Transverse colon (tissue), 4 donors: ENCODE measurements around the gene CCN5. TPM values are rescaled to one million over a fixed set of nuclear protein-coding genes. Genes with fewer than 3 reads are reported as not detected.

ENCODE experiments used
- DNase-seq: peaks from one replicate; pipeline ENCODE4 v3.0.0-alpha.2; 2019
- H3K27ac ChIP-seq, 4 donors: fragments of 200-600 bp; sonication (generic); 2 replicates each; pipeline ENCODE4 v1.5.1; 2016 to 2018; ENCODE audit warnings: inconsistent platforms in 4 of 4
- H3K27me3 ChIP-seq: fragments of 200-600 bp; sonication (generic); 2 replicates; pipeline ENCODE4 v1.5.1; 2017; ENCODE audit warnings: inconsistent platforms
- H3K36me3 ChIP-seq, 4 donors: fragments of 200-600 bp; sonication (generic); 2 replicates each; pipeline ENCODE4 v1.5.1; 2017 to 2019; ENCODE audit warnings: inconsistent platforms in 4 of 4
- H3K4me1 ChIP-seq, 4 donors: fragments of 200-600 bp; sonication (generic); 2 replicates each; pipeline ENCODE4 v1.5.1; 2017 to 2020; ENCODE audit warnings: inconsistent platforms in 4 of 4
- H3K4me3 ChIP-seq, 4 donors: fragments of 200-600 bp; sonication (generic); 1 replicate in 1 of 4; 2 replicates in 3 of 4; pipeline versions ENCODE4 v1.5.1 to v1.6.1; 2017 to 2019; ENCODE audit warnings: inconsistent platforms in 4 of 4
- H3K9me3 ChIP-seq, 2 donors: fragments of 200-600 bp; sonication (generic); 2 replicates each; pipeline ENCODE4 v1.5.1; 2017 to 2019; ENCODE audit warnings: inconsistent platforms in 2 of 2
- EP300 ChIP-seq: sonication (generic); formaldehyde crosslinking; IDR thresholded peaks from one replicate; pipeline ENCODE4 v1.6.1; 2017; ENCODE audit warnings: antibody characterized with exemption, low read depth
- POLR2A ChIP-seq: fragments of 450-650 bp; IDR thresholded peaks from one replicate; pipeline ENCODE4 v1.6.1; 2016; ENCODE audit warnings: antibody characterized with exemption, mild to moderate bottlenecking, moderate library complexity
- POLR2AphosphoS5 ChIP-seq, 3 donors: sonication (generic); formaldehyde crosslinking; IDR thresholded peaks; one replicate each; pipeline ENCODE4 v1.6.1; 2016; ENCODE audit warnings: antibody characterized with exemption in 3 of 3
- WGBS, 2 donors: methylation state at CpG; one replicate each; pipeline ENCODE4 v1.1.5; 2018; ENCODE audit warnings: low coverage in 1 of 2; 5-methylcytosine and 5-hydroxymethylcytosine counted together
- in situ Hi-C, 4 donors: fragments of 200-750 bp; cut with MboI; loops; one replicate each; pipeline versions ENCODE4 v1.15.0 to v1.15.1; 2017; ENCODE audit warnings: low sequenced_read_pairs in 3 of 4, low pct_ligation_motif_present in 1 of 4, low pct_unique_long_range_greater_than_20kb in 1 of 4
- intact Hi-C: fragments of 100-400 bp; cut with DNase I; formaldehyde crosslinking; loops from one replicate; pipeline ENCODE4 v1.15.1; 2023; ENCODE audit warnings: low total_unique reads
- total RNA-seq, 4 donors: library from RNA; depleted of rRNA; stranded (reverse); fragments of >200 nt; gene quantifications; one replicate each; pipeline ENCODE4 v1.1.0, GENCODE V29; 2016
- TF ChIP-seq, protein P1 (sequence below), 5 experiments: fragments of 200-600 bp in 3 of 5; fragments of 450-650 bp in 2 of 5; sonication (generic) in 3 of 5; IDR thresholded peaks; 1 replicate in 2 of 5; 2 replicates in 3 of 5; pipeline ENCODE4 v1.5.1; 2016 to 2017; ENCODE audit warnings: antibody characterized with exemption in 5 of 5, inconsistent platforms in 3 of 5, mild to moderate bottlenecking in 2 of 5, moderate library complexity in 1 of 5

Gene CCN5
- total RNA-seq, 4 donors from 2014 or later, result 9.5 to 20.6 (median 15.9) TPM

GRCh38 chr20:44765091-44765490 is 49.9 kb downstream of the CCN5 start:
- Histone ChIP-seq H3K27me3 (peaks cover 5% of the 10 kb centered on the region), H3K36me3 (no peaks in the 10 kb centered on the region), H3K27ac (no peak overlapping the region), H3K4me1 (no peaks in the 10 kb centered on the region), H3K9me3 (no peaks in the 10 kb centered on the region), H3K4me3 (no peak overlapping the region)
- TF ChIP-seq POLR2A (no peak), EP300 (no peak), POLR2AphosphoS5 (IDR thresholded peaks at IDR 0.05) (no peak)
- TF ChIP-seq, protein P1, sequence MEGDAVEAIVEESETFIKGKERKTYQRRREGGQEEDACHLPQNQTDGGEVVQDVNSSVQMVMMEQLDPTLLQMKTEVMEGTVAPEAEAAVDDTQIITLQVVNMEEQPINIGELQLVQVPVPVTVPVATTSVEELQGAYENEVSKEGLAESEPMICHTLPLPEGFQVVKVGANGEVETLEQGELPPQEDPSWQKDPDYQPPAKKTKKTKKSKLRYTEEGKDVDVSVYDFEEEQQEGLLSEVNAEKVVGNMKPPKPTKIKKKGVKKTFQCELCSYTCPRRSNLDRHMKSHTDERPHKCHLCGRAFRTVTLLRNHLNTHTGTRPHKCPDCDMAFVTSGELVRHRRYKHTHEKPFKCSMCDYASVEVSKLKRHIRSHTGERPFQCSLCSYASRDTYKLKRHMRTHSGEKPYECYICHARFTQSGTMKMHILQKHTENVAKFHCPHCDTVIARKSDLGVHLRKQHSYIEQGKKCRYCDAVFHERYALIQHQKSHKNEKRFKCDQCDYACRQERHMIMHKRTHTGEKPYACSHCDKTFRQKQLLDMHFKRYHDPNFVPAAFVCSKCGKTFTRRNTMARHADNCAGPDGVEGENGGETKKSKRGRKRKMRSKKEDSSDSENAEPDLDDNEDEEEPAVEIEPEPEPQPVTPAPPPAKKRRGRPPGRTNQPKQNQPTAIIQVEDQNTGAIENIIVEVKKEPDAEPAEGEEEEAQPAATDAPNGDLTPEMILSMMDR (IDR thresholded peaks at IDR 0.05), result no peak
- in situ Hi-C loops, result no loop called here
- intact Hi-C loops, result no loop called here
- DNase-seq, result no peak
- 53 to 70% methylated on average over 2 to 4 of the region's 4 CpGs for WGBS, 2 donors

GRCh38 chr20:44765701-44766347 is 50.7 kb downstream of the CCN5 start:
- H3K4me3 ChIP-seq, result no peak overlapping the region
- no peaks in the 10 kb centered on the region for H3K9me3 ChIP-seq
- intact Hi-C loops (no loop called here), in situ Hi-C loops (no loop called here)
- H3K27me3 ChIP-seq, result peaks cover 8% of the 10 kb centered on the region
- DNase-seq, result no peak
- TF ChIP-seq EP300 (no peak), POLR2A (no peak), POLR2AphosphoS5 (IDR thresholded peaks at IDR 0.05) (no peak)
- TF ChIP-seq, protein P1 (IDR thresholded peaks at IDR 0.05), result no peak
- H3K36me3 ChIP-seq, result no peaks in the 10 kb centered on the region
- H3K27ac ChIP-seq, result no peak overlapping the region
- WGBS, 2 donors, result 11 to 44% methylated on average over 3 to 7 of the region's 7 CpGs
- no peaks in the 10 kb centered on the region for H3K4me1 ChIP-seq

- TF ChIP-seq POLR2AphosphoS5 (IDR thresholded peaks at IDR 0.05) (no peak), POLR2A (no peak), EP300 (no peak)
- TF ChIP-seq, protein P1 (IDR thresholded peaks at IDR 0.05), result no peak
- no peak for DNase-seq
- H3K27me3 ChIP-seq, result peaks cover 26% of the 10 kb centered on the region
- no peak overlapping the region for H3K27ac ChIP-seq
- 70% methylated on average over 8 of the region's 8 CpGs; no CpG with 5 or more reads in 1 of the 2 donors for WGBS, 2 donors
- in situ Hi-C loops (no loop called here), intact Hi-C loops (no loop called here)
- no peaks in the 10 kb centered on the region for H3K9me3 ChIP-seq
- H3K4me1 ChIP-seq, result no peaks in the 10 kb centered on the region
- H3K4me3 ChIP-seq, result no peak overlapping the region
- H3K36me3 ChIP-seq, result no peaks in the 10 kb centered on the region
Measured at GRCh38 chr20:44768256-44768655, 53.1 kb downstream of the CCN5 start.

- Histone ChIP-seq H3K36me3 (no peaks in the 10 kb centered on the region), H3K9me3 (no peaks in the 10 kb centered on the region), H3K27me3 (peaks cover 32% of the 10 kb centered on the region), H3K4me3 (no peak overlapping the region), H3K27ac (no peak overlapping the region), H3K4me1 (no peaks in the 10 kb centered on the region)
- in situ Hi-C loops, result no loop called here
- WGBS, 2 donors, result 49 to 70% methylated on average over 2 to 5 of the region's 5 CpGs
- no peak for DNase-seq
- TF ChIP-seq, protein P1 (IDR thresholded peaks at IDR 0.05), result no peak
- no peak for TF ChIP-seq EP300
- intact Hi-C loops, result no loop called here
Measured at GRCh38 chr20:44768854-44769480, 53.8 kb downstream of the CCN5 start.
